Measurements from ENCODE around the gene JAKMIP3. TPM values are rescaled to one million over a fixed set of nuclear protein-coding genes. Genes with fewer than 3 reads are reported as not detected.

Gene JAKMIP3
- total RNA-seq, 1 experiment from 2014 or later: 2.8 TPM

DNA sequence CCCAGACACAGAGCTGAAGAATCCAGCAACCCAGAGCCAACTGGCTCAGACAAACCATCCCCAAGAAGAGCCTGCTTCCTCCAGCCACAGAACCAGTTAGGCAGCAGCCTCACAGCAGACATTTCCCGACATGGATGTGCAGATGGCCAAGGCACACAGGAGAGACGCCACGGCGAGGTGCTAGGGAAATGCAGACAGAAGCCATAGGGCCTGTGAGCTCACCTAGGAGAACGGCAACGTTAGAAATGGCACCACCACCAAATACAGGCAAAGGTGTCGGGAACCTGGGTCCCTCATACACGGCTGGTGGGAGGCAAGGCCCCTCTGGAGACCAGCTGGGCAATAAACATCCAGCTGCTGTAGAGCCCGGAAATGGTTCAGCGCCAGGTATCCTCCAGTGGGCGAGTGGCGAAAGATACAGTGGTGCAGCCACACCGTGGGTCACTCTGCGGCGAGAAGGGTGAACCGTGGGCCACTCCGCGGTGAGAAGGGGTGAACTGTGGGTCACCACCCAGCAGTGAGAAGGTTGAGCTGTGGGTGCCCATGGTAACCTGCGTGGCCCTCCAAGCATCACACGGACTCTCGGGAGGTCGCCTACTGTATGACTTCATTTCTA lies 31.2 kb downstream of the JAKMIP3 start:
- no peak for DNase-seq (ENCODE audit: low spot score)
- H3K4me3 ChIP-seq (ENCODE audit: low read depth, low read length, poor library complexity, severe bottlenecking): no peak overlapping the region
- ChIA-PET POLR2A (ENCODE audit: low non-redundant PET) (no interaction called here), CTCF (no interaction called here)
- TF ChIP-seq EZH2 (IDR thresholded peaks at IDR 0.05; ENCODE audit: borderline replicate concordance, low read depth, low read length, poor library complexity, severe bottlenecking): no peak
- no peaks in the 10 kb centered on the region for H3K36me3 ChIP-seq (ENCODE audit: insufficient read depth, low read length, poor library complexity, severe bottlenecking)
- intact Hi-C loops (cut with micrococcal nuclease; ENCODE audit: unreplicated experiment): no loop called here
- H3K27me3 ChIP-seq (replicated peaks; ENCODE audit: insufficient read depth, low read depth, low read length, poor library complexity): no peaks in the 10 kb centered on the region
- no peaks in the 10 kb centered on the region for H3K4me1 ChIP-seq (ENCODE audit: insufficient read depth, low read length, poor library complexity, severe bottlenecking)
- H3K27ac ChIP-seq (ENCODE audit: low read depth, low read length, poor library complexity, severe bottlenecking): no peak overlapping the region
- no peaks in the 10 kb centered on the region for H3K9me3 ChIP-seq (ENCODE audit: low read depth, low read length, poor library complexity, severe bottlenecking)
- no TSS peak for BruUV-seq (replicated peaks)

DNA sequence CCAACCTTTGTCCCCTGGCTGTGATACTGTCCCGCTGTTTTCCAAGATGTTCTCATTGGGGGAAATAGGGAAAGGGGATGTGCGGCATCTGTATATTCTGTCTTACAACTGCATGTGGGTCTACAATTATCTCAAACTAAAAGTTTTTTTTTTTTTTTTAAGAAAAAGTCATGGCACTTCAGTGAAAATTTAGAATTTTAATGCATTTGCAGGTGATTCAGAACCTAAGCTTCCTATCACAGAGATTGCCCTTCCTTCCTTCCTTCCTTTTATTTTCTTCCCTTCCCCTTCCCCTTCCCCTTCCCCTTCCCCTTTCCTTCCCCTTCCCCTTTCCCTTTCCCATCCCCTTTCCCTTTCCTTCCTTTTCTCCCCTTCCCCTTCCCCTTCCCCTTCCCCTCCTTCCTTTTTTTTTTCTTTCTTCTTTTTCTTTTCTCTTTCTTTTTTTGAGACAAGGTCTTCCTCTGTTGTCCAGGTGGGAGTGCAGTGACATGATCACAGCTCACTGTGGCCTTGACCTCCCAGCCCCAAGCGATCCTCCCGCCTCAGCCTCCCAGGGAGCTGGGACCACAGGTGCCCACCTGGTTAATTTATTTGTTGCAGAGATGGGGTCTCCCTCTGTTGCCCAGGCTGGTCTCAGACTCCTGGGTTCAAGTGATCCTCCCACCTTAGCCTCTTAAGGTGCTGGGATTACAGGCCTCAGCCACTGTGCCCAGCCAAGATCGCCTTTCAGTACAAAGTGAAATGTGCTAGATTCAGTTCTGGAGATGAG lies 32.0 kb downstream of the JAKMIP3 start:
- BruUV-seq (replicated peaks): no TSS peak
- H3K4me1 ChIP-seq (ENCODE audit: insufficient read depth, low read length, poor library complexity, severe bottlenecking): no peaks in the 10 kb centered on the region
- no peaks in the 10 kb centered on the region for H3K36me3 ChIP-seq (ENCODE audit: insufficient read depth, low read length, poor library complexity, severe bottlenecking)
- no peaks in the 10 kb centered on the region for H3K9me3 ChIP-seq (ENCODE audit: low read depth, low read length, poor library complexity, severe bottlenecking)
- intact Hi-C loops (cut with micrococcal nuclease; ENCODE audit: unreplicated experiment): no loop called here
- H3K4me3 ChIP-seq (ENCODE audit: low read depth, low read length, poor library complexity, severe bottlenecking): no peak overlapping the region
- TF ChIP-seq, protein P1, sequence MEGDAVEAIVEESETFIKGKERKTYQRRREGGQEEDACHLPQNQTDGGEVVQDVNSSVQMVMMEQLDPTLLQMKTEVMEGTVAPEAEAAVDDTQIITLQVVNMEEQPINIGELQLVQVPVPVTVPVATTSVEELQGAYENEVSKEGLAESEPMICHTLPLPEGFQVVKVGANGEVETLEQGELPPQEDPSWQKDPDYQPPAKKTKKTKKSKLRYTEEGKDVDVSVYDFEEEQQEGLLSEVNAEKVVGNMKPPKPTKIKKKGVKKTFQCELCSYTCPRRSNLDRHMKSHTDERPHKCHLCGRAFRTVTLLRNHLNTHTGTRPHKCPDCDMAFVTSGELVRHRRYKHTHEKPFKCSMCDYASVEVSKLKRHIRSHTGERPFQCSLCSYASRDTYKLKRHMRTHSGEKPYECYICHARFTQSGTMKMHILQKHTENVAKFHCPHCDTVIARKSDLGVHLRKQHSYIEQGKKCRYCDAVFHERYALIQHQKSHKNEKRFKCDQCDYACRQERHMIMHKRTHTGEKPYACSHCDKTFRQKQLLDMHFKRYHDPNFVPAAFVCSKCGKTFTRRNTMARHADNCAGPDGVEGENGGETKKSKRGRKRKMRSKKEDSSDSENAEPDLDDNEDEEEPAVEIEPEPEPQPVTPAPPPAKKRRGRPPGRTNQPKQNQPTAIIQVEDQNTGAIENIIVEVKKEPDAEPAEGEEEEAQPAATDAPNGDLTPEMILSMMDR (conservative IDR thresholded peaks at IDR 0.05; ENCODE audit: low read depth, low read length): no peak
- TF ChIP-seq EZH2 (IDR thresholded peaks at IDR 0.05; ENCODE audit: borderline replicate concordance, low read depth, low read length, poor library complexity, severe bottlenecking): no peak
- CTCF ChIA-PET: no interaction called here
- no peak for DNase-seq (ENCODE audit: low spot score)
- no peaks in the 10 kb centered on the region for H3K27me3 ChIP-seq (replicated peaks; ENCODE audit: insufficient read depth, low read depth, low read length, poor library complexity)
- POLR2A ChIA-PET (ENCODE audit: low non-redundant PET): no interaction called here
- no peak overlapping the region for H3K27ac ChIP-seq (ENCODE audit: low read depth, low read length, poor library complexity, severe bottlenecking)

DNA sequence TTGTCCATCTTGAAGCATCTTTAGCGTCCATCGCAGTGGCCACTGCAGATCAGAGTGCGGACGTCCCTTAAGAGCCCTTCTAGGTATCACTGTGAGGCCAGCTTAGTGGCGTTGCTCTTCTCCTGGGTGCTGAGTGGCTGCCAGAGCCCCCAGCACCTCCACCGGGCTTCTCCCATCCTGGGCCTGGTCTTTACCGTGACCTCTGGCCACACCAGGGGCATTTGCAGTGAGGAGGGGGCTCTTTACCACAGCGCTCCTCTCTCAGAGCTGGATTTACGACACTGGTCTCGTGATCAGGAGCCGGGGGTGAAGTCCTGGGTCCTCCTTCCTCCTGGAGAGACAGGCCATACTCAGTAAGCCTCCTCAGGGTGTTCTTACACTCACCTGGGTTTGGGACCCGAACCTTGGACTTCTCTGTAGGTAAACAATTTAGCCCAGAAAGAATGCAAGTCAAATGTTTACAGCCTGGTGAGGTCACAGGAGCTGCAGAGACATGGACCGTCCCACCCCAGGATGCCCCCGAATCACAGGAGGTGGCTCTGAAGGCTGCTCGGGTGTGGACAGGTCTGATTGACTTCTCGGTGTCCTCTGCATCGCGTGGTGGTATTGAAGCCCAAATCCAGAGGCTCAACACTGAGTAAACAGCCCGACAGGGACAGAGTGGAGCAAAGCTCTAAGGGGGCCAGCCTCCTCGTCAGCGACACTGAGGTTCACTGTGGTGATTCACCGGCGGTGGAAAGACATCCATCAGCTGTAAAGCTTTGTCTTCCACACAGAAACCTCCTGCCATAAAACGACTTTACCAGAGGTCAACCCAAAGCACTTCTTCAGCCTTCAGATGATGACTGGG lies 33.0 kb downstream of the JAKMIP3 start:
- ChIA-PET CTCF (no interaction called here), POLR2A (ENCODE audit: low non-redundant PET) (no interaction called here)
- no peak for TF ChIP-seq EZH2 (IDR thresholded peaks at IDR 0.05; ENCODE audit: borderline replicate concordance, low read depth, low read length, poor library complexity, severe bottlenecking)
- TF ChIP-seq, protein P1 (conservative IDR thresholded peaks at IDR 0.05; ENCODE audit: low read depth, low read length): no peak
- Histone ChIP-seq H3K27me3 (replicated peaks; ENCODE audit: insufficient read depth, low read depth, low read length, poor library complexity) (no peaks in the 10 kb centered on the region), H3K4me3 (ENCODE audit: low read depth, low read length, poor library complexity, severe bottlenecking) (no peak overlapping the region), H3K9me3 (ENCODE audit: low read depth, low read length, poor library complexity, severe bottlenecking) (no peaks in the 10 kb centered on the region), H3K4me1 (ENCODE audit: insufficient read depth, low read length, poor library complexity, severe bottlenecking) (no peaks in the 10 kb centered on the region), H3K27ac (ENCODE audit: low read depth, low read length, poor library complexity, severe bottlenecking) (no peak overlapping the region), H3K36me3 (ENCODE audit: insufficient read depth, low read length, poor library complexity, severe bottlenecking) (no peaks in the 10 kb centered on the region)
- intact Hi-C loops (cut with micrococcal nuclease; ENCODE audit: unreplicated experiment): no loop called here
- BruUV-seq (replicated peaks): no TSS peak
- DNase-seq (ENCODE audit: low spot score): no peak

All from A673 (cell line).